Gastroesophageal sphincter (tissue), 3 donors: ENCODE results near the gene CENATAC.

Experiments
- CTCF ChIP-seq, 4 experiments: fragments of 200-600 bp in 2 of 4; fragments of 450-650 bp in 2 of 4; sonication (generic) in 1 of 4; IDR thresholded peaks; one replicate each; pipeline ENCODE4 v1.5.1; 2017 to 2019; ENCODE audit warnings: antibody characterized with exemption in 4 of 4, mild to moderate bottlenecking in 2 of 4, moderate library complexity in 2 of 4
- EP300 ChIP-seq: sonication (generic); formaldehyde crosslinking; IDR thresholded peaks from one replicate; pipeline ENCODE4 v1.6.1; 2017; ENCODE audit warnings: antibody characterized with exemption, mild to moderate bottlenecking
- POLR2A ChIP-seq, 2 donors: fragments of 450-650 bp; IDR thresholded peaks; one replicate each; pipeline ENCODE4 v1.6.1; 2017; ENCODE audit warnings: antibody characterized with exemption in 2 of 2, mild to moderate bottlenecking in 2 of 2, moderate library complexity in 1 of 2
- POLR2AphosphoS5 ChIP-seq: sonication (generic); formaldehyde crosslinking; IDR thresholded peaks from one replicate; pipeline ENCODE4 v1.6.1; 2017; ENCODE audit warnings: antibody characterized with exemption

- TF ChIP-seq CTCF (IDR thresholded peaks at IDR 0.05) (no peak), EP300 (no peak), POLR2A (IDR thresholded peaks at IDR 0.05) (no peak), POLR2AphosphoS5 (no peak)
Observed at GRCh38 chr11:119041821-119042514, 44.0 kb downstream of the CENATAC start.
